AG09309 (cell line): ENCODE results near the gene UPP2.

Source experiments
- DNase-seq: peaks from one replicate; pipeline ENCODE4 v3.0.0-alpha.2; 2010; ENCODE audit warnings: low read depth
- H3K4me3 ChIP-seq: 2 replicates; pipeline ENCODE4 v1.5.1; 2011; ENCODE audit warnings: mild to moderate bottlenecking, low read depth, low read length, moderate library complexity; ENCODE audit not compliant: control insufficient read depth
- CTCF ChIP-seq: IDR thresholded peaks from 2 replicates; pipeline ENCODE4 v1.5.1; 2011; ENCODE audit warnings: mild to moderate bottlenecking, low read depth, low read length, inconsistent platforms; ENCODE audit not compliant: insufficient read depth, control insufficient read depth; ENCODE audit errors: missing control alignments

UPP2 gene

GRCh38 chr2:158114516-158114915, 12.8 kb downstream of the UPP2 start:
- TF ChIP-seq CTCF, result no peak
- H3K4me3 ChIP-seq, result no peak overlapping the region
- no peak for DNase-seq

- no peak overlapping the region for H3K4me3 ChIP-seq
- no peak for DNase-seq
- no peak for TF ChIP-seq CTCF
Measured at GRCh38 chr2:158115202-158115767, 13.6 kb downstream of the UPP2 start.

GRCh38 chr2:158116936-158117335, 15.3 kb downstream of the UPP2 start:
- no peak overlapping the region for H3K4me3 ChIP-seq
- no peak for DNase-seq
- TF ChIP-seq CTCF, result no peak

DNA sequence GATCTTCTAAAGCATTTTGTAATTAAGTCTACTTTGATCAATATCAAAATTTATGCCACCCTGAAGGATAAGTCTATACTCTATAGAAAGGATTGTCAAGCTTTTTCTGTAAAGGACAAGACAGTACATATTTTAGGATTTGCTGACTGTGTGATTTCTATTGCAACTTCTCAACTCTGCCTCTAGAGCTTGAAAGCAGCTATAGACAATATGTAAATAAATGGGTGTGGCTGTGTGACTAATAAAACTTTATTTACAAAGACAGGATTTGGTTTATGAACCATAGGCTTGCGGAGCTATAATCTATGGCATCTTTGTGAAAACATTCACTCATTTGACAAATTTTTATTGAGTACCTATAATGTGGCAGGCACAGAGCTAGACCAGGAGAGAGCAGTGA, 18.4 kb downstream of the UPP2 start:
- no peak for DNase-seq
- H3K4me3 ChIP-seq, result no peak overlapping the region
- no peak for TF ChIP-seq CTCF

DNA sequence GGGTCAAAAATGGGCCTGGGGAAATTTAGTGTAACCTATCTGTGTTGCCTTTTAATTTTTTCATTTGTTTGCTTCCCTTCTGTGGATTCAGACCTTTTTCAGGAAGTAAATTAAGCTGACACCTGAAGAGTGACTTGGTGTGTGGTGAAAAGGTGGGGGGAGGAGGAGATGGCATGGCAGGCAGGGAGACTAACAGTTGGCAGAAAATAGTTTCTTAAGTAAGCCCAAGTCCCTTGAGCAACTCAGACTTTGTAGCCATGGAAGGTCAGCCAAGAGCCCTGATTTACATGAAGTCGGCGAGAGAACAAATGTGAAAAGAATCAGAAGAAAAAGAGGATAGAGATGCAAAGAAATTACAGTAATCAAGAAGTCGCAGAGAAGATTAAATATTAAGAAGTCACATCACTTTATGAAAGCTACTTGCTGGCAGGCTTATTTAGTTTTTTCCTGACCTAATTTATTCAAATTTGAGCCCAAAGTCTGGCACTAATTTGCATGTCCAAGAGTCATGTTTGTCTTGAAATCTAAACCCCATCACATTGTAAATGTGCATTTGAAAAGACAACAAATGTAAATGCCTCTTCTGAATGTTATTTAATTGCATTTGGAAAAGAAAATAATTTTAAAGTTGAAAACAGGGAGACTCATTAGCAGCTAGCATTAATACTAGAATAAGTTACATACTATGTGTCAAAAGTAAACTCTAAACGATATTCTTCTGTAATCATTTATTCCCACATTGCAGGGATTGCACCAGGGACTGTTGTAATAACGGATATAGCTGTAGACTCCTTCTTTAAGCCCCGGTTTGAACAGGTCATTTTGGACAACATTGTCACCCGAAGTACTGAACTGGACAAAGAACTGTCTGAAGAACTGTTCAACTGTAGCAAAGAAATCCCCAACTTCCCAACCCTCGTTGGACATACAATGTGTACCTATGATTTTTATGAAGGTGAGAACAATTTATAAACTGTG, 19.3 kb downstream of the UPP2 start:
- no peak overlapping the region for H3K4me3 ChIP-seq
- DNase-seq, result no peak
- TF ChIP-seq CTCF, result no peak

GRCh38 chr2:158124896-158125295, 23.2 kb downstream of the UPP2 start:
- no peak for DNase-seq
- no peak for TF ChIP-seq CTCF
- no peak overlapping the region for H3K4me3 ChIP-seq
